T-helper 1 cell treated with Interleukin-12 subunit alpha and Interleukin-12 subunit beta and Interleukin-4 antibody, amounts not matched to agents 30 μg/mL and 1 μg/mL, for 36 hours (primary cell): Measurements from ENCODE around the gene LIMA1.
"Not testable (repeated sequence)": the region's sequence is repeated elsewhere in the genome, so short reads cannot be mapped to it uniquely, and the experiment has no call there.

Experiments used
- H3K27ac Mint-ChIP-seq: one replicate; pipeline ENCODE4 v1.8.0; 2021; ENCODE audit warnings: mild to moderate bottlenecking, mixed read lengths
- H3K27me3 Mint-ChIP-seq: one replicate; pipeline ENCODE4 v1.8.0; 2021; ENCODE audit warnings: low read depth, mixed read lengths
- H3K36me3 Mint-ChIP-seq: one replicate; pipeline ENCODE4 v1.8.0; 2021; ENCODE audit warnings: low read depth, mixed read lengths
- H3K4me1 Mint-ChIP-seq: one replicate; pipeline ENCODE4 v1.8.0; 2021; ENCODE audit warnings: low read depth, mixed read lengths
- H3K4me3 Mint-ChIP-seq: one replicate; pipeline ENCODE4 v1.8.0; 2021; ENCODE audit warnings: mild to moderate bottlenecking, moderate library complexity, mixed read lengths
- H3K9me3 Mint-ChIP-seq: one replicate; pipeline ENCODE4 v1.8.0; 2021; ENCODE audit warnings: mixed read lengths

The LIMA1 gene

GRCh38 chr12:50222275-50222783 lies 61.0 kb downstream of the LIMA1 start:
- H3K36me3 Mint-ChIP-seq, result peaks cover 6% of the 10 kb centered on the region
- H3K4me1 Mint-ChIP-seq, result peaks cover 20% of the 10 kb centered on the region
- no peak overlapping the region for H3K4me3 Mint-ChIP-seq

DNA sequence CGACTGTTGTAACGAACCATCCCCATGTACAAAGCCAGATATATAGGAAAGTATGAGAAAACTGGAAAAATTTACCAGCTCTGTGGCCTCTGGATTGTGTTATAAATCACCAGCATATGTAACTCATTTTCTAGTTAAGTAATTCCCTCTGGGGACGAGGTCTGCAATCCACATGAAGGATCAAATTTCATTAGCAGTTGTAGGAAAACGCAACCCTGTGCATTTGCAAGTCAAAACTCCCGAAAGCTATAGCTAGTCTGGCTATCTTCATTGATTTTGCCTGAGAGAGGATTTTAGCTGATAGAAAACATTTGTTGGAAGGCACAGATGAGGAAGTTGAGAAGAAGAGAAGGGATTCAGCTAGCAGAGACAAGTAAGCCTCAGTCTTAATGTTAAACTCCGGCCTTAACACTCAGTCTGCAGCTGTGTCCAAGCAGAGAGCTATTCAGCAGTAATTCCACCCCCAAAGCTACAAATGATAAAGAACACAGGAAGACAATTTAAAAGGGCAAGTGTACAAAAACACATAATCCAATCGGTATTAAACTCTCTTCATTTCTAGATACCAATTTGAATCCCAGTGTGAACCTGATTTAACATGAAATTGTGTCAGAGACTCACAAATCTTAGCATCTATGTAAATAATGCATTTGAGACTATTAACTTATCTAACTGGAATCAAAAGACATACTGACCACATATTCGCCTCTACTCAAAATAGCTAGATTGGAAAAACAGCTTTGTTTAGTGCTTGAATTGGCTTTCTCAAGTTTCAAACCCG lies 61.9 kb downstream of the LIMA1 start:
- H3K27me3 Mint-ChIP-seq, result no peaks in the 10 kb centered on the region
- no peaks in the 10 kb centered on the region for H3K9me3 Mint-ChIP-seq
- H3K36me3 Mint-ChIP-seq, result peaks cover 6% of the 10 kb centered on the region
- H3K4me1 Mint-ChIP-seq, result peaks cover 24% of the 10 kb centered on the region
- H3K4me3 Mint-ChIP-seq, result no peak overlapping the region
- H3K27ac Mint-ChIP-seq, result no peak overlapping the region

More at GRCh38 chr12:50222275-50222783, 61.0 kb downstream of the LIMA1 start:
- Mint-ChIP-seq H3K27ac (no peak overlapping the region), H3K9me3 (no peaks in the 10 kb centered on the region), H3K27me3 (no peaks in the 10 kb centered on the region)

GRCh38 chr12:50220363-50220995 lies 62.8 kb downstream of the LIMA1 start:
- Mint-ChIP-seq H3K27me3 (no peaks in the 10 kb centered on the region), H3K36me3 (peaks cover 6% of the 10 kb centered on the region), H3K9me3 (no peaks in the 10 kb centered on the region), H3K4me3 (peak overlapping the region; percentile 49), H3K4me1 (peaks cover 24% of the 10 kb centered on the region), H3K27ac (peak overlapping the region; percentile 52)

DNA sequence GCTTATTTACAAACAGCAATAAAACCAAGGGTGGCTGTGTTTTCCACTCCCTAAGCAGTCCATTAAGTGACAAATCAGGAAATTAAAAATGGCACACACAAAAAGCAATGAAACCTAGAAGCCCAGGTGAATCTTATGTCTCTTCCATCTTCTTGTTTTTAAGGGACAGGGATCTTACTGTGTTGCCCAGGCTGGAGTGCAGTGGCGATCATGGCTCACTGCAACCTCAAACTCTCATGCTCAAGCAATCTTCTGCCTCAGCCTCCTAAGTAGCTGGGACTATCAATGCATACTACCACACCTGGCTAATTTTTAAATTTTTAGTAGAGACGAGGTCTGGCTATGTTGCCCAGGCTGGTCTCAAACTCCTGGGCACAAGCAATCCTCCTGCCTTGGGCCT lies 63.8 kb downstream of the LIMA1 start:
- peaks cover 9% of the 10 kb centered on the region for H3K36me3 Mint-ChIP-seq
- H3K4me3 Mint-ChIP-seq, result no peak overlapping the region
- no peaks in the 10 kb centered on the region for H3K27me3 Mint-ChIP-seq
- H3K9me3 Mint-ChIP-seq, result no peaks in the 10 kb centered on the region
- peak overlapping the region; percentile 65 for H3K27ac Mint-ChIP-seq
- peaks cover 29% of the 10 kb centered on the region for H3K4me1 Mint-ChIP-seq

GRCh38 chr12:50219001-50219400 lies 64.3 kb downstream of the LIMA1 start:
- H3K27me3 Mint-ChIP-seq, H3K36me3 Mint-ChIP-seq, H3K9me3 Mint-ChIP-seq, H3K4me3 Mint-ChIP-seq, H3K27ac Mint-ChIP-seq: not testable (repeated sequence)
- H3K4me1 Mint-ChIP-seq, result peaks cover 26% of the 10 kb centered on the region

GRCh38 chr12:50218386-50218785 lies 64.9 kb downstream of the LIMA1 start:
- Mint-ChIP-seq H3K4me1 (peaks cover 28% of the 10 kb centered on the region), H3K27me3 (no peaks in the 10 kb centered on the region), H3K27ac (no peak overlapping the region), H3K9me3 (no peaks in the 10 kb centered on the region), H3K4me3 (no peak overlapping the region), H3K36me3 (peaks cover 10% of the 10 kb centered on the region)

DNA sequence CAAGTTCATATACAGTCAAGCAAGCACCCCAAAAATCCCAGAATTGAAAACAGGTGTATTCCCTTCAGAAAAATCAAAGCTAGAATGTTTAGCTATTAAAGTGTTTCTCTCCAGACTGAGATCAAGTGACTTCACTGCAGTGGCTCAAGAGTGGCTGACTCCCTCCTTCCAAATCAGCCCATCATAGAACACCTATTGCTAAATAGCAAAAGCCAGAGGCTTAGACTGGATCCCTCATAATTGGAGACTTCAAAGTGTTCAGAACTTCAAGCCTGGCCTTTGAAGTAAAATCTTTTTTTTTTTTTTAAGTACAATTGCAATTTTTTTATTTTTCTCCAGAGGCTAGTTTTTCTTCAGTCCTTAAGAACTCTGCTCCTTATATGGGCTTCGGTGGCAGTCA lies 66.1 kb downstream of the LIMA1 start:
- Mint-ChIP-seq H3K9me3 (no peaks in the 10 kb centered on the region), H3K27me3 (no peaks in the 10 kb centered on the region), H3K27ac (no peak overlapping the region), H3K4me1 (peaks cover 32% of the 10 kb centered on the region), H3K4me3 (no peak overlapping the region), H3K36me3 (peaks cover 13% of the 10 kb centered on the region)

DNA sequence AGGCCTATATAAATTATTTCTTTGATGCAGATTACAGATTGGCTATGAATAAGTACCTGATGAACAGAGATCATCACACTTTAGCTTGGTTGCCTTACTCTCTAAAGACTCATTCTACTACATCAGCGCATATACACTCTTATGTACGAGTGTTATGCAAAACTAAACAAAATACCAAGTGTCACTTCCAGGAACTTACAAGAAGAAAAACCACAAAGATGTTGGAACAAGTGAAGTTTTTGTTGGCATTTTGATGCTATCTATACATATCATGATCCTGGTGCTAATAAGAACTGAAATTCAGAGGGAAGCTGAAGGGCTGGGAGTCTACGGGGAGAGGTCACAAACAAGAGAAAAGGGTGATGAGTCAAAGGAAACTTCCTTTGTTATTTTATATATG lies 68.3 kb downstream of the LIMA1 start:
- H3K4me3 Mint-ChIP-seq, result no peak overlapping the region
- H3K27ac Mint-ChIP-seq, result no peak overlapping the region
- peaks cover 16% of the 10 kb centered on the region for H3K36me3 Mint-ChIP-seq
- H3K27me3 Mint-ChIP-seq, result no peaks in the 10 kb centered on the region
- H3K9me3 Mint-ChIP-seq, result no peaks in the 10 kb centered on the region
- peaks cover 34% of the 10 kb centered on the region for H3K4me1 Mint-ChIP-seq

DNA sequence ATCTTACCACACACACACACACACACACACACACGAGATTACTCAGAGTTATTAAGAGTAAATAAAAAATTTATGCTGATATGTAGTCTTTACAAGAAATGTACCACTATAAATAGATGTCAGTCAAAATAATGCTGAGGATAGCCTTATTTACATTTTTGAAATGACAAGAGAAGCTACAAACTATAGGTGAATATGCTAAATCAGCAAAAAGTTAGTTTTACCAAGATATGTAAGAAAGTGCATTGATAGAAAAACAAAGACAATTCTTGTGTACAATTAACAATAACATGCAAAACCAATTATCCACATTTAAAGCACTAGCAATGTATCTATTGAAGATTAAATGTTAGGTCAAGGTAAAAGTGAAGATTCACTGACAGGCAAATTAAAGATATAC lies 69.3 kb downstream of the LIMA1 start:
- H3K27ac Mint-ChIP-seq, result no peak overlapping the region
- H3K36me3 Mint-ChIP-seq, result peaks cover 13% of the 10 kb centered on the region
- H3K4me3 Mint-ChIP-seq, result no peak overlapping the region
- no peaks in the 10 kb centered on the region for H3K27me3 Mint-ChIP-seq
- no peaks in the 10 kb centered on the region for H3K9me3 Mint-ChIP-seq
- peaks cover 29% of the 10 kb centered on the region for H3K4me1 Mint-ChIP-seq

DNA sequence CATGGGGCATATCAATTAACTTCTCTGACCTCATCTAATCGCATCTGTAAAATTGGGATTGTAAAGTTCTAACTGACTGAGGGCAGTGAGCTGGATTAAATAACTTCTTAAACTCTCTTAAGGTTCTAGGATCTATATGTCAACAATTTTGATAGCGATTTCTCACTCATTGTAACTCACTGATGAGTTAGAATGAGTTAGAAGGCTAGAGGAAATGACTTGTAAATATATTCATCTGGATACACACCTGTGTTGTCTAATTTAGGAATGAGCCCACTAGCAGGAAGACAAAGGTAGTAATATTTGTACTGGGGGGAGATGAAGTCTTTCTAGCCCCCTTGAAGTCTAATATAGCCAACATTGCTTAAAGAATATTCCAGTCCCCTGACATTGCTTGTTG lies 69.9 kb downstream of the LIMA1 start:
- H3K27ac Mint-ChIP-seq, result peak overlapping the region; percentile 11
- no peaks in the 10 kb centered on the region for H3K27me3 Mint-ChIP-seq
- H3K36me3 Mint-ChIP-seq, result peaks cover 13% of the 10 kb centered on the region
- H3K9me3 Mint-ChIP-seq, result no peaks in the 10 kb centered on the region
- H3K4me3 Mint-ChIP-seq, result no peak overlapping the region
- H3K4me1 Mint-ChIP-seq, result peaks cover 29% of the 10 kb centered on the region

DNA sequence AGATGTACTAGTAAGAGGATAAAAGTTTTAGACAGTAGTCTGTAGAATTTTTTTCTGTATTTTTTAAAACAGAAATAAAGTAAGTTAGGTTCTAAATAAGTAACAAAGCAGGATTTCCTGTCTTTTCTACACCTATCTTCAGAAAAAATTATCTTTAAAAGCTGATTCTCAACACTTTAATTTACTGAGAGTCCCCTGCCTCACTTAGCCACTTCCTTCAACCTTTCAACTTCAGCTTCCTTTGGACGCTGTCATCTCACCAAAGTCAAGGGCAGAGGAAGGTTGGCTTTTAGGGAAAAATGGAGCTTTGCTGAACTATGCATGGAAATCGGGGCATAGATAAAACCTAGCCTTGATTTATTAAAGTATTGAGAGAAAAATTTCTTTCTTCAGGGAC lies 71.3 kb downstream of the LIMA1 start:
- H3K27ac Mint-ChIP-seq, result peak overlapping the region; percentile 87
- H3K27me3 Mint-ChIP-seq, result no peaks in the 10 kb centered on the region
- peaks cover 10% of the 10 kb centered on the region for H3K36me3 Mint-ChIP-seq
- H3K4me3 Mint-ChIP-seq, result no peak overlapping the region
- peaks cover 24% of the 10 kb centered on the region for H3K4me1 Mint-ChIP-seq
- H3K9me3 Mint-ChIP-seq, result no peaks in the 10 kb centered on the region

DNA sequence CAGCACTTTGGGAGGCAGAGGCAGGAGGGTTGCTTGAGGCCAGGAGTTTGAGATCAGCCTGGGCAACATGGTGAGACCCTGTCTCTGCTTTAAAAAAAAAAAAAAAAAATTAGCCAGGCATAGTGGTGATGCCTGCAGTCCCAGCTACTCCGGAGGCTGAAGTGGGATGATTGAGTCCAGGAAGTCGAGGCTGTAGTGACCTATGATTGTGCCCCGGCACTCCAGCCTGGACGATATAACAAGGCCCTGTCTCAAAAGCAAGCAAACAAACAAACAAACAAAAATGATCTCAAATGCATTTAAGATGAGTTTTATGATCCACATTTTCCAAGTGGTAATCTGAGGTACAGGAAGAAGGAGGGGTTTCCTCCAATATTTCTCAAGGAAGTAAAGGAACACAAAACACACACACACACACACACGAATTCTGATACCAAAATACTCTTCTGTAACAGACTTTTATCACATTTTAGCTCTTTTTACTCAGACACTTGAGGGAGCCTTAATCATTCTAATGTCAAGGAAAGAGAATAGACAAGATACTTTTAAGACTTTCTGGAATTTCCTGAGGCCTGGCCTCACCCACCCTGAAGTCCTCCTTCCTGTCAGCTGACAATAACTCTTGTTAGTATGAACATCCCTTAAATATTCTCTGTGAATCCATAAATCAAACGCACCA lies 71.8 kb downstream of the LIMA1 start:
- H3K27ac Mint-ChIP-seq, result peak overlapping the region; percentile 87
- peaks cover 24% of the 10 kb centered on the region for H3K4me1 Mint-ChIP-seq
- H3K36me3 Mint-ChIP-seq, result peaks cover 10% of the 10 kb centered on the region
- peak overlapping the region; percentile 48 for H3K4me3 Mint-ChIP-seq
- H3K27me3 Mint-ChIP-seq, result no peaks in the 10 kb centered on the region
- H3K9me3 Mint-ChIP-seq, result no peaks in the 10 kb centered on the region

GRCh38 chr12:50207424-50207823 lies 75.9 kb downstream of the LIMA1 start:
- Mint-ChIP-seq H3K27ac (no peak overlapping the region), H3K27me3 (no peaks in the 10 kb centered on the region), H3K9me3 (no peaks in the 10 kb centered on the region), H3K4me3 (no peak overlapping the region), H3K36me3 (peaks cover 6% of the 10 kb centered on the region), H3K4me1 (peaks cover 12% of the 10 kb centered on the region)

DNA sequence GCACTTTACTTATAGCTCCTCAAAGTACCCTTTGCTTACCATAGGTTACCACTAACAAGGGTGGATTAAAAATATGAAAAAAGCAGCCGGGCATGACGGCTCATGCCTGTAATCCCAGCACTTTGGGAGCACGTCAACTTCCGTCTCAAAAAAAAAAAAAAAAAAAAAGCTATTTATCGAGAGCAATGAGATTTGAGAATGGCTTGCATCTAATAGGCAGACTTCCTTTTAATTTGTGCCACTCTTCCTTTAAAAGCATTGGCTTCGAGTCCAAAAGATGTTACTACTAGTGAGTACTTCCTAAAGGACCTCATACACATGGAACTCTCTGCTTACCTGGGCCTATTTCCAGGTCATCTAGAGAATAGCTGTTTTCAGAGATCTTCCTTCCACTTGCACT lies 77.7 kb downstream of the LIMA1 start:
- Mint-ChIP-seq H3K4me3 (no peak overlapping the region), H3K36me3 (peaks cover 6% of the 10 kb centered on the region), H3K27me3 (no peaks in the 10 kb centered on the region), H3K27ac (no peak overlapping the region), H3K4me1 (peaks cover 4% of the 10 kb centered on the region), H3K9me3 (no peaks in the 10 kb centered on the region)

DNA sequence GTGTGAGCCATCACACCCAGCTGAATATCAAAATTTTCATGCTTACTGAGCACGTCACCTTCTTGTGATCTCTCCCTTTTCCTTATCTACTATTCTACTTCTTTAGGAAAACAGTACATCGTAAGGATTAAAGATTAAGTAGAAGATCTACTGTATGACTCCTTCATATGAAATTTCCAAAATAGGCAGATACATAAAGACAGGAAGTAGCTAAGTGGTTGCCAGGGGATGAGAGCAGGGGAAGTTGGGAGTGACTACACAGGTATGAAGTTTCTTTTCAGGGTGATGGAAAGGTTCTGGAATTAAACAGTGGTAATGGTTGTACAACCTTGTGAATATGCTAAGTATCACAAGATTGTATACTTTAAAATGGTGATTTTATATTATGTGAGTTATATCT lies 79.6 kb downstream of the LIMA1 start:
- no peaks in the 10 kb centered on the region for H3K9me3 Mint-ChIP-seq
- no peak overlapping the region for H3K27ac Mint-ChIP-seq
- H3K27me3 Mint-ChIP-seq, result no peaks in the 10 kb centered on the region
- H3K4me3 Mint-ChIP-seq, result no peak overlapping the region
- peaks cover 3% of the 10 kb centered on the region for H3K4me1 Mint-ChIP-seq
- H3K36me3 Mint-ChIP-seq, result peaks cover 13% of the 10 kb centered on the region
